ENCODE data around the gene NFE2.
A peak's percentile ranks its signal among the peaks of the same experiment; 100 is the strongest.
"Not testable (repeated sequence)": the region's sequence is repeated elsewhere in the genome, so short reads cannot be mapped to it uniquely, and the experiment has no call there.

NFE2 gene
- total RNA-seq, result 0 to 0.04 reads per million in 2 experiments

- DNase-seq (ENCODE audit: low read depth), result no peak
Measured at GRCh38 chr12:54300732-54301427, at the start of gene NFE2. Gene NFE2, minus strand, starts transcription at chr12:54301015. Its CDS starts 5,767 bp downstream, at chr12:54295248.

GRCh38 chr12:54349679-54350078, 48.9 kb upstream of the NFE2 start:
- no peak for DNase-seq (ENCODE audit: low read depth)

GRCh38 chr12:54349036-54349435, 48.2 kb upstream of the NFE2 start:
- DNase-seq (ENCODE audit: low read depth), result no peak

- DNase-seq (ENCODE audit: low read depth), result no peak
Measured at GRCh38 chr12:54341378-54342300, 40.8 kb upstream of the NFE2 start.

- no peak for DNase-seq (ENCODE audit: low read depth)
Measured at GRCh38 chr12:54340846-54341245, 40.0 kb upstream of the NFE2 start.

- no peak for DNase-seq (ENCODE audit: low read depth)
Measured at GRCh38 chr12:54338698-54339296, 38.0 kb upstream of the NFE2 start.

- DNase-seq (ENCODE audit: low read depth), result no peak
Measured at GRCh38 chr12:54337854-54338650, 37.2 kb upstream of the NFE2 start.

GRCh38 chr12:54337280-54337842, 36.5 kb upstream of the NFE2 start:
- DNase-seq (ENCODE audit: low read depth), result no peak

GRCh38 chr12:54333420-54334034, 32.7 kb upstream of the NFE2 start:
- DNase-seq (ENCODE audit: low read depth), result no peak

- DNase-seq (ENCODE audit: low read depth), result no peak
Measured at GRCh38 chr12:54331461-54331860, 30.6 kb upstream of the NFE2 start.

- DNase-seq (ENCODE audit: low read depth), result no peak
Measured at GRCh38 chr12:54330442-54330841, 29.6 kb upstream of the NFE2 start.

- no peak for DNase-seq (ENCODE audit: low read depth)
Measured at GRCh38 chr12:54329759-54330158, 28.9 kb upstream of the NFE2 start.

GRCh38 chr12:54328595-54329337, 28.0 kb upstream of the NFE2 start:
- DNase-seq (ENCODE audit: low read depth), result no peak

GRCh38 chr12:54325442-54326109, 24.8 kb upstream of the NFE2 start:
- not testable (repeated sequence) for DNase-seq (ENCODE audit: low read depth)

GRCh38 chr12:54324617-54325441, 24.0 kb upstream of the NFE2 start, which contains the start of gene COPZ1:
Gene COPZ1, plus strand, starts transcription at chr12:54325131. Its CDS starts 33 bp downstream, at chr12:54325164.
- DNase-seq (ENCODE audit: low read depth), result peak; percentile 90

- DNase-seq (ENCODE audit: low read depth), result no peak
Measured at GRCh38 chr12:54321363-54321762, 20.5 kb upstream of the NFE2 start.

- not testable (repeated sequence) for DNase-seq (ENCODE audit: low read depth)
Measured at GRCh38 chr12:54312309-54312708, 11.5 kb upstream of the NFE2 start.

GRCh38 chr12:54311051-54311450, 10.2 kb upstream of the NFE2 start:
- no peak for DNase-seq (ENCODE audit: low read depth)

All from T follicular helper cell (primary cell).